Uterus (tissue), 2 donors: Measurements from ENCODE around the gene TACR2.

Source experiments
- CTCF ChIP-seq, 4 experiments: fragments of 200-600 bp in 2 of 4; fragments of 450-650 bp in 2 of 4; sonication (generic) in 2 of 4; IDR thresholded peaks; one replicate each; pipeline ENCODE4 v1.5.1; 2016 to 2019; ENCODE audit warnings: antibody characterized with exemption in 4 of 4, mild to moderate bottlenecking in 2 of 4, moderate library complexity in 1 of 4
- POLR2A ChIP-seq, 2 donors: fragments of 450-650 bp; IDR thresholded peaks; one replicate each; pipeline ENCODE4 v1.6.1; 2016; ENCODE audit warnings: antibody characterized with exemption in 2 of 2, mild to moderate bottlenecking in 1 of 2, moderate library complexity in 1 of 2

GRCh38 chr10:69446229-69446628, 29.5 kb upstream of the TACR2 start:
- TF ChIP-seq POLR2A (IDR thresholded peaks at IDR 0.05) (no peak), CTCF (IDR thresholded peaks at IDR 0.05) (no peak)
